GM19395 (cell line): Measurements from ENCODE around the gene TSGA10IP.

Experiments used
- ATAC-seq: cut with Tn5 transposase; IDR thresholded peaks from one replicate; pipeline ENCODE4 v1.9.1; 2021; ENCODE audit warnings: mild to moderate bottlenecking, moderate library complexity; ENCODE audit not compliant: unreplicated experiment

Gene TSGA10IP

DNA sequence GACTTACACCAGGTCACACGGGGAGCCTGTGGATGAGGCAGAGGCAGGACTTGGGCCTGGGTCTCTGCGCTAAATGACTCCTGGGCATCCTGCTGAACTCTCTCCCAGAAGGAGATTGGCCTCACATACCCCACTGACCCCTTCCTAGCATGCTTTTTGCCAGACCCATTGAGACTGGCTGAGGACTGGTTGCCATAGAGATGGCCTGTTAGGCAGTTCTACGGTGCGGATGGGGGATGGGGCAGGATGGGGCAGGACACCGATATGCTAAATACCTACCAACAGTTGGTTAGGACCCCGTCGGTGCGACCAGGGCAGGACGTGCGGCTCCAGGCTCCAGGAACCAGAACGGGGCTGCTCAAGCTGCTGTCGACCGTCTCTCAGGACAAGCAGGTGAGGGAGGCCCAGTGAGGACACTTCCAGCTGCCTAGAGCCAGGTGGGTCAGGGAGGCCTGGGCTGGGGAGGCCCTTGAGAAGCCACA, at the start of gene TSGA10IP:
TSS of gene TSGA10IP (plus strand) at position 51 of the 482 bp plus-strand sequence. CDS start at position 247, 196 bp downstream.
- no peak for ATAC-seq

DNA sequence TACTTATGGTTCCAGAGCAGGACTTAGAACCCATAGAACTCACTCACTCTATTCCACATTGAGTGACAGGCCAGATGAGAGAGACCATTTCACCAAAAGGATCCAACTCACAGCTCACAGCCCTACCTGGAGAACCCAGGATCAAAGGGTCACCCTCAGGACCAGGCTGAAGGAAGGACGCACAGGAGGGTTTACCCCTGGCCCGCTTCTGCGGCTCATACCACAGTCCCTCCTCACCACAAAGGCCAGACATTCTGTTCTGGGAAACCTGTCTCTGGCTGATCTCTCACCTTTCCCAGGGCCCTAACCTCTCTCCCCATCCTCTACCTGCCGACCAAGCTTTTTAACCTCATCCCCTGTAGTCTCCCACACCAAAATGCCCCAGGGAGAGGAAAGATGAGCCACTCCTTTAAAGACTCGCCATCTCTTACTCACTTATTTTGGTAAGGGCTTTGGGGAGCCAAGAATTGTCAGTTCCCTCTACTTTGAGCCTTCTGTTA, 49.7 kb upstream of the TSGA10IP start:
- no peak for ATAC-seq

- ATAC-seq: no peak
Measured at GRCh38 chr11:65896034-65896999, 49.0 kb upstream of the TSGA10IP start.

DNA sequence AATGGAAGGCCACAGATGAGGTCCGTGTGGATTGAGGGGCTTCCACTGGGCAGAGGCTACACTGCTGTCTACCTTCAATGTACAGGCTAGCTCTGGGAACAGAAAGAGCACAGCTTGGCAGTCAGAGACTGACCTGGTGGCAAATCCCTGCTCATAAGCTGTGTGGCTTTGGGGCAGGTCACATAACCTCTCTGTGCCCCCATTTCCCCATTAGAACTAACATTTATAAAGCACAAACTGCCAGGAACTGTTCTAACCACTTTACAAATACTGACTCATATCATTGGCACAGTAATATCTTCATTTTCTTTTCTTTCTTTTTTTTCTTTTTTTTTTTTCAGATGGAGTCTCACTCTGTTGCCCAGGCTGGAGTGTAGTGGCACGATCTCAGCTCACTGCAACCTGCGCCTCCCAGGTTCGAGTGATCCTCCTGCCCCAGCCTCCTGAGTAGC, 48.2 kb upstream of the TSGA10IP start:
- ATAC-seq: no peak

DNA sequence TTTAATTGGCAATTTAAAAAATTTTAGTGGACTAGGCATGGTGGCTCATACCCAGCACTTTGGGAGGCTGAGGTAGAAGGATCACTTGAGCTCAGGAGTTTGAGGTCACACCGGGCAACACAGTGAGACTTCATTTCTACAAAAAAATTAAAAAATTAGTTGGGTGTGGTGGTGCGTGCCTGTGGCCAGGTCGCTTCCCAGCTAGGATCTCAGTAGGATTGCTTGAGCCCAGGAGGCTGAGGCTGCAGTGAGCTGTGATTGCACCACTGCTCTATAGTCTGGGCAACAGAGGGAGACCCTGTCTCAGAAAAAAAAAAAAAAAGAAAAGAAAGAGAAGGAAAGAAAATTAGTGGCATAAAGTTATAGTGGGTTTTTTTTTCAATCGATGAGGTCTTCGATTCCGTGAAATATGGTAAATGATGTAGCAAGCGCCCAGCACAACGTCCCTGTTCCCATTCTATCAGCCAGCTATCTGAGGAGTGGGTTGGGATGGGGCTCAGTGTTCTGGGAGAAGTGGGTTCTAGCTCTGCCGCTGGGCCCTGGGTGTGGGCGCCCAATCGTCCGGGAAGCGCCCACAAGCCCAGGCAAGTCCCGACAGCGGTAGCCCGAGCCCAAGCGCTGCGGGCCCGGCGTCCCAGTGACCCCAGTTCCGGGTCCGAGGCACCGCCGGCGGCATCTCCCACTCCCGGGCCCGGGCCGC, 46.5 kb upstream of the TSGA10IP start:
- no peak for ATAC-seq

GRCh38 chr11:65899356-65900124, 45.7 kb upstream of the TSGA10IP start:
- ATAC-seq: no peak

GRCh38 chr11:65900125-65900898, 45.0 kb upstream of the TSGA10IP start, which contains the start of gene FOSL1:
Gene FOSL1 (minus strand): TSS chr11:65900388. CDS start chr11:65900339, 49 bp downstream.
- ATAC-seq: peak; percentile 77

DNA sequence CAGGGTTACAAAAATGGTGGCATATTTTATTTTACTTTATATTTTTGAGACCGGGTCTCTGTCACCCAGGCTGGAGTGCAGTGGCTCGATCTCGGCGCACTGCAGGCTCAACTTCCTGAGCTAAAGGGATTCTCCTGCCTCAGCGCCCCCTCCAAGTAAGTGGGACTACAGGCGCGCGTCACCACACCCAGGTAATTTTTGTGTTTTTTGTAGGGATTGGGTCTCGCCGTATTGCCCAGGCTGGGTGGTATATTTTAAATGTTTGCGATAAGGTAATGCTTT, 44.4 kb upstream of the TSGA10IP start:
- ATAC-seq: no peak

DNA sequence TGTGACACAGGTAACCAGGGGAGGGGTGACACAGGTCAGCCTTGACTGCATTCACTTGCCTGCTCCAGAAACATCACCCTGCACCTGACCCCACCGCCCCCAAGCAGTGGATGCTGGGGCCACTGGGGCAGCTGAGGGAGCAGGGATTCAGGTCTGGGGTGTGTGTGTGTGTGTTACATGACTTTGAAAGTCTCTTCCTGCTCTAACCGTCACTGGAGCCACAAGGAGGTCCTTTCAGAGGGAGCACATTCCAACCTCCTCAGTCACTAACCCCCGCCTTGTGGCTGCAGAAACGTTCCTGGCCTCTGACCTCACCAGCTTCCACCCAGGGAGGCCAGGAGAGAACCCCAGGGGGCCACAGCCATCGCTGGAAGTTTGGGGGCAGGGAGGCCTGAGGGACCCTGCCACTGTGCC, 42.2 kb upstream of the TSGA10IP start:
- no peak for ATAC-seq

DNA sequence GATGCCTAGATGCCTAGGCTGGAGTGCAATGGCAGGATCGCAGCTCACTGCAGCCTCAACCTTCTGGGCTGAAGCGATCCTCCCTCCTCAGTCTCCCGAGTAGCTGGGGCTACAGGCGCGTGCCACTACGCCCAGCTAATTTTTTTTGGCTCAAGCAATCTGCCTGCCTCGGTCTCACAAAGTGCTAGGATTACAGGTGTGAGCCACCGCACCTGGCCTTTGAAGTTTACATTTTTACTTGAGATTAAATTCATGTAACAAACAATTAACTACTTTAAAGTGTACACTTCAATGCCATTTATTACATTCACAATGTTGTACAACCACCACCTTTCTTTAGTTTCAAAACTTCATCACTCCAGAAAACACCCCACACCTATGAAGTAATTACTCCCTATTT, 41.6 kb upstream of the TSGA10IP start:
- ATAC-seq: no peak

DNA sequence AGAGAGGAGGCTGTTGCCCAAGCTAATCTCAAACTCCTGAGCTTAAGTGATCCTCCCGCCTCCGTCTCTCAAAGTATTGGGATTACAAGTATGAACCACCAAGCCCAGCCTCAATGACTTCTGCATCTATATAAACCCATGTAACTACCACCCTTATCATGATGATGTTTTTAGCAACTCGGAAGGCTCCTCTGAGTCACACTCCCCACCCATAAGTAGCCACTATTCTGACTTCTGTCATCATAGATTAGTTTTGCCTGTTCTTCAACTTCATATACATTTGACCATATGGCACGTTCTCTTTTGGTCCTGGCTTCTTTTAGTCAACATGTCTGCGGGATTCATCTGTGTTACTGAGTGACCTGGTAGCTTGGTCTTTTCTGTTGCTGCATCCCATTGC, 38.7 kb upstream of the TSGA10IP start:
- no peak for ATAC-seq

DNA sequence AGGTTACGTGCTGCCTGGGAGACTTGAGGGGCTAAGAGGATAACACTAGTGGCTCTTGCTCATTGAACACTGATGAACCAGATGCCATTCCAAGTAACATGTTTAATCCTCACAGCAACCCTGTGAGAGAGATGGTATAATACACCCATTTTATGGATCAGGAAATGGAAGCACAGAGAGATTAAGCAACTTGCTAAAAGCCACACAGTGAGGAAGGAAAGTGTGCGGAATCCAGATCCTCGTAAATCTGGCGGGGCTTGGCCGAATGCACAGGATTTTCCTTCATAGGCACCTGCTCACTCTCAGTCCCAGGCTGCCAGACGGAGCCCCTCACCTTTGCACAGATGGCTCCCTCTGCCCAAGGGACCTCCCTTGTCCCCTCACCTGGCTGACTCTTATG, 37.4 kb upstream of the TSGA10IP start:
- ATAC-seq: no peak

- no peak for ATAC-seq
Measured at GRCh38 chr11:65911682-65912568, 33.4 kb upstream of the TSGA10IP start.

GRCh38 chr11:65912845-65913244, 32.4 kb upstream of the TSGA10IP start:
- no peak for ATAC-seq

DNA sequence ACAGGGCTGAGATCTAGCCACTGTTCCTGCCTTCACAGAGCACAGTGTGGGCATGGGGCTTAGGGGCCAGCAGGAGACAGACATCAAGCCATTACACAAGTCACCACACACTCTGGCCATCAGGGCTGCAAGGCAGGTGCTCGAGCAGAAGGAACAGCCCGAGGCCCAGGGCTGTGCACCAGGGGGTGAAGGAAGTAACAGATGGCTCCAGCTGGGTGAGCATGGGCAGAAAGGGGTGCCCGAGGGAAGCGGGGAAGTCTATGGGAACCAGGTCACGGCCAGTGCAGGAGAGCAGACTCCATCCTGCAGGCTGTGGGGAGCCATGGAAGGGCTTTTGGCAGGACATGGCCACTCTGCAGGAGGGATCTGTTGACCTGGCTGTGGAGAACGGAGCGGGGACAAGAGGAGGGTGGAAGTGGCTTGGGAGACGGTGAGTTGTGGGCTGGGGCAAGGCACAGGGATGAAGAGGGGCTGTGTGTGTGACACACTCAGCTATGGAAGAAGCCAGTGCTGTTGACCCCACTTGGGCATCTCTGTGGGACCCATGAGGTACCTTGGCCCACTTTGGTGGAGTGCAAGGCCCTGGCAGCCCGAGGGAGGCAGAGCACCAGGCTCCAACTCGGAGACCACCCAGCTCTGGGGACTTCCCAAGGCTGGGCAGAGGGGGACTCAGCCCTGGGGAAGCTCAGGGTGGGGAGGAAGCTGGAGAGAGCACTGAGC, 30.0 kb upstream of the TSGA10IP start:
- no peak for ATAC-seq

DNA sequence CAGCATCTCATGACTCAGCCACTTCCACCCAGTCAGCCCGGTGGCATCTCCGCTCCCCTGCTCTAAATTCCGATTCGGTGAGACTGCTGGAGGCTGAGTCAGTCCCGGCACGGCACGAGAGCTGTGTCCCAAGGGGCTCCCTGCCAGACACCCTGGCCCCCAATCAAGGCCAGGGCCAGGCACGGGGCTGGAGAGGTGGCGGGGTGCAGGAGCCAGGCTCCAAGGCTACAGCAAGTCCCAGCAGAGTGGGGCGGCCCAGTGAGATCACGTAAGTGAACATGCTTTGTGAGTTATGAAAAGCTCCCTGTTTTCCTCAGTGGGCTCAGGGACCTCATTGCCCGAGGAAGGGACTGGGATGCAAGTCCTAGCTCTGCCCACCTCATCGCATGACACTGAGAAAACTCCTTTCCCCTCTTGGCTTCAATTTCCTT, 29.4 kb upstream of the TSGA10IP start:
- ATAC-seq: no peak

DNA sequence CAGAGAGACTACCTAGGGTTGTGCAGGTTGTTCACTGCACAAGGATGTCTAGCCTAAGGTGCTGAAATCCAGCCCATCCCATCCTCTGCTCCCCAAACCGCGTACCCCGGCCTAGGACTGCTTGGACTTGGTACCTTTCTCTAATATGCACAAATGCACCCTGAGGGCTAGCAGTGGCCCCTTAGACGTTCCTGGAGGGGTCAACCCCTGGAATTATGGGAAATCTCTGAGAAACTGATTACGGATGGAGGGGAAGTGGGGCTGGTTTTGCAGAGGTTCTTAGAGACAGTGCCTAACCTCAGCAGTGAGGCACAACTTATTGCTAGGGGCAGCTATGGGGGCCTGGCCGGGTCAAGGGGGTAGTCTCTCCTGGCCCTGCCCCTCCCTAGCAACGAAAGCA, 28.9 kb upstream of the TSGA10IP start:
- ATAC-seq: no peak

DNA sequence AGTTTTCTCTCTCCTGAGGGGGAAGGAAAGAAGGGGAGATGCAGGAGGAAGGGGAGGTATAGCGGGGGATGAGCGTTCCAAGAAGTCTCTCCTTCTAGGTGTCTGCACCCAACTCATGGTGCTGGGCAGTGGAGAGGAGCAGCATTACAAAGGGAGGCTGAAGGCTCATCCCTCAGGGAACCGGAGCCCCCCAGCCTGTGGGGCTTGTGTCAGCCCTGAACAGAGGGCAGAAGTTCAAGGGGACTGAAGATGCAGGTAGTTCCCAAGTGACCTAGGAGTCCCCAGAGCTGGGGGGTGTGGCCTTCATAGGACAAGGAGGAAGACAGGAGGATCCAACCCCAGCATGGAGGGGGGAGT, 28.2 kb upstream of the TSGA10IP start:
- no peak for ATAC-seq
